HG03139 (cell line): ENCODE data around the gene SLC1A3.
"Not testable (repeated sequence)": the region's sequence is repeated elsewhere in the genome, so short reads cannot be mapped to it uniquely, and the experiment has no call there.

Experiments used
- ATAC-seq: cut with Tn5 transposase; IDR thresholded peaks from one replicate; pipeline ENCODE4 v1.9.1; 2021; ENCODE audit not compliant: unreplicated experiment

Gene SLC1A3

DNA sequence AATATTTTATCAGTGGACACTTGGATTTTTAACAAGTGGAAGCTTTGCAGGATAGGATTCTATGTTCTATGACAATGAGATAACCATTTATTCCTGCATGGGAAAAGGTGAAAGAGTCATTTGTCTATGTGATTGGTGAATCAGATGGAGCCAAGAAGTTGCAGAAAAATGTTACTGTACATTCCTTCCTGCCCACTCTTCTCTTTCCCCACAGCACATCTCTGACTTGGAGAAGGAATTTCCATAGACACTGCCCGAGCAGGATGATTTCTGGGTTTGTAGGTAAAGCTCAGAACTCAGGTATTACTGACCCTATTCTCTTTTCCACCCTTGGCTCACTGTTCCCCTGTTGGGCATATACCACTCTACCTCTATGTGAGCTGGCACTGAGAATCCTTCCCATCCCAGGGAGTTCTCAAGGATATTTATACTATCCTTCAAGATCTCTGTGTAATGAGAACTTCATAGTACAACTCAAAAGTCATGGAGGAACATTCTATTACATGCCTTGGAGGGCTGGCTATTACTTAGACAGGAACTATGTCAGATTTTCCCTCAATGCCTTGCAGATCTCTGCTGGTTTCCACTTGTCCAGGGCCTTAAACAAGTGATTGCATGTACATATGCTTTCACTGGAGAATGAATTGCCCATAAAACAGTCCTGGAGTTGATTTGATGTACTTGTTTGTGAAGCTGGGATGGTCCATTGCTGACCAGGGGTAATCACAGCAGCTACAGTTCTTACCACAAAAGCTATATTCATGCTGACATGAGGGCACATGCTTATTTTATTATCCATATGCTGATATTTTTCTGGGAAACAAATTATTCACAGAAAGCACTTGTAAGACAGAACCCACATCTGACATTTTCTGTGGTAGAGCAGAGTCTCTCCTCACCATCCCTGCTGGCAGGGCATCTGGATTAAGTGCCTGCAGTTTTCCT, 24.1 kb downstream of the SLC1A3 start:
- no peak for ATAC-seq

- ATAC-seq: no peak
Measured at GRCh38 chr5:36631154-36631553, 24.7 kb downstream of the SLC1A3 start.

DNA sequence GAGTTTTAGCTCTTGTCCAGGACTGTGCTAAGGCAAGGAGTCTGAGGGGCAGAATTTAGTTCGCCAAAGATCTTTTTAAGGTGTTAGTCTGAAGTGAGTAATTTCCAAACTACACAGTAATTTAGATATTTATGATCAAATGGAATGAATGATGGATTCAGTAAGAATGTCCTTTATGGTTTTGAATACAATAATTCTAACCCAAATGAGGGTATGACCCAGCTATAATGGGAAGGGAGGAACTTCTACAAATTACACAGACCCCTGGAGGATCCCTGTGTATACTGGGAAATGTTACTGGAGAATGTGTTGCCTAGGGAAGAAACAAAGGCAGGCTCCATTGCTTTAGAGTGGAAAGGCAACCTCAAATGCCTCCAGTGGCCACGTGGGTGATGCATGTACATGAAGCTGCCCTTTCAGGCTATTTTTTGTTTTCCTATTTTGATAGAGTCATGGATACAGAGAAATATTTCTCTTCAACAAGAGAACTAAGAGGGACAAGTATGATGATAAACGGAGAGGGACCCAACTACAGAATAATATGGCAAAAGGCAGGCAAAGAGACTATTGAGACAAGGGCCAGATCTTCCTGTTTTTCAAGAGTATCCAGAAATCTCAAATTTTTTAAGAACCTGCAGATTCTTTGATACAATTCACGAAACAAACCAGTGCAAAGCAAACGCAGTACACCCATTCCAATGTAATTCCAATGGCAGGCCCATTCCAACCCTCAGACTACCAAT, 25.4 kb downstream of the SLC1A3 start:
- no peak for ATAC-seq

DNA sequence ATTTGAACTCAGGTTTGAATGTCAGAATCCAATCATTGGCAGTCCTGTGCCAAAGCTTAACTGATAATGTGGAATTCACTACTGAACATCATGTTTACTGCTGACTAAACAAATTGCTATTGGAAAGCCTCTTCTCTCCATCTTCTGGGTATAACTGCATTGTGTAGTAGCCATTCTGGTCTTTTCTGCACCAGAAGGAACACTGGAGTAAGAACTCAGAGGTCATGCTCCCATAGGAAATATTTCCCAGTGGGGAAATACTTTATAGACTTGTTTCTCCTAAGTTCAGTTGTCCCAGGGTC, 25.9 kb downstream of the SLC1A3 start:
- ATAC-seq: no peak

DNA sequence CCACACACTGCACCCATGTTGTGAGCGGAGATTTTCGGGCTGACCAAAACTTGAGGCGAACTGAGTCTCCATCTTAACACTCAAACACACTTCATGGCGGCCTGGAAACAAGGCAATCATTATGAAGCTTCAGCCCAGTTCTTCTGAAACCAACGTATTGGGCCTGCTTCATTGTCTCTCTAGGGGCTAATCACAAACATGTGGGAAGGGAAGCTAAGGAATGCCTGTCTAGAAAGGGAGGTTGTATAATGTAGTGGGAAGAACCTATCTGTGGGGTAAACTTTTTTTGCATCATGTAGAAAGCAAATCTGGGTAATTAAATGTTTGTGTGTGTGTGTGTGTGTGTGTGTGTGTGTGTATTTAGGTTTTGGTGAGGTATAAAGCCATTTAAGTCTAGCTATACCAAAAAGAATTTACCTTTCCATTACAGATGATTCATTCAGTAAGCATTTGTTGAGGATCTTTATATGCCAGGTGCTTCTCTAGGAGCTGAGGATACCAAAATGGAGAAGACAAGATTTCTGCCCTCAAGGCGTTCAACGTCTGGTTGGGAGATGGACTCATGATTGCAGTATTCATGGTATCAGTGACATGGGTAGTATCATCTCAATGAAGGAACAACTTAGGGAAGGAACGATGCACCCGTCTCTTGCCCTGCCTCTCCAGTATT, 29.4 kb downstream of the SLC1A3 start:
- no peak for ATAC-seq

GRCh38 chr5:36637101-36637500, 30.7 kb downstream of the SLC1A3 start:
- no peak for ATAC-seq

DNA sequence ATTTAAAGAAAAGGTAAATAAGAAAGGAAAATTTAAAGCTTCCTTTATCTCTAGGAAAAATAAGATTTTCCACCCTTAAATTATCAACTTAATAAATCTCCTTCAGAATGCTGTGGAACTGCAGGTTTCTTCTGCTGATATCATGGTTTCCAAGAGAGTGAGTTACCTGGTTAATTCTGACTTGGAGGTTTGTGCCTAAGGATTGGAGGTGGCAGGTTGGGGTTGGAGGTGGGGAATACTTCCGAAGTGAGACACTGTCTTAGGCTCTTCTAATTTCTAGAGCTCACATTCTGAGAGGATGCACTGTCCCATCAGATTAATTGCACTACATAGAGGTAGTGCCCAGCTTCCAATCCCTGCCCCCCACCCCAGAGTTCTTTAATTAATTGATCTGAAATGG, 31.1 kb downstream of the SLC1A3 start:
- ATAC-seq: no peak

DNA sequence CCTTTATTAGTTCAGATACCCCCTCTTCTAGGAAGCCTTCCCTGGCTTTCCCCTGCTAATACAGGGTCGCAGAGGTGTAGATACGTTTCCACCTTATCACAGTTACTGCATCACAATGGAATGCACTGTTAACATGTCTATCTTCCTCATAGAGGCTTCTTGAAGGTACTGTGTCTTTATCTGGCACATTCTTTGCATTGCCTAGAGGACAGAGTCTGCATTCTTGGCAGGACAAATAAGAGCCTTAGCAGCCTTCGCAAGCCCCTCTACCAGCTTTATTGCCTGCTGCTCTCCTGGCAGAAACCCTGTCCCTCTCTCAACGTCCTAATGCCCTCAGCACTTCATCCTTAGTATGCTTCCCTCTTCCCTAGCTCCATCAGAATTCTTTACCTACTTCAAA, 31.6 kb downstream of the SLC1A3 start:
- ATAC-seq: no peak

GRCh38 chr5:36640949-36641348, 34.5 kb downstream of the SLC1A3 start:
- ATAC-seq: no peak

DNA sequence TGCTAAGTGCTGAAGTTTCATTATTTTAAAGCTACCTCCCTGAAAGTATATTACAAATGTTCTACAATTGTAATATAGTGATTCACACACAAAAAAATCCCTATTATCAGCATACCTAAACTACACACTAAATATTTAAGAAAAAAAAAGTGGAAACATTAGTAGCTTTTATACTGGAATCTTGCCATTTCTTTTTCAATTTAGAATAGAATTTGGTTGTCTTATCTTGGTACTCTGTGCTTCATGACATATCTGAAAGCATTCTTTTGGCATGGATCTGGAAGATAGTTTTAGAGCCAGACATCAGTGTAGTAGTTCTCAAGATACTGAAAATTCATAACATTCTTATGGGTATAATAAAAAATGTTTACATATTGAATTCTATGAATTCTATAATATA, 35.0 kb downstream of the SLC1A3 start:
- ATAC-seq: no peak

DNA sequence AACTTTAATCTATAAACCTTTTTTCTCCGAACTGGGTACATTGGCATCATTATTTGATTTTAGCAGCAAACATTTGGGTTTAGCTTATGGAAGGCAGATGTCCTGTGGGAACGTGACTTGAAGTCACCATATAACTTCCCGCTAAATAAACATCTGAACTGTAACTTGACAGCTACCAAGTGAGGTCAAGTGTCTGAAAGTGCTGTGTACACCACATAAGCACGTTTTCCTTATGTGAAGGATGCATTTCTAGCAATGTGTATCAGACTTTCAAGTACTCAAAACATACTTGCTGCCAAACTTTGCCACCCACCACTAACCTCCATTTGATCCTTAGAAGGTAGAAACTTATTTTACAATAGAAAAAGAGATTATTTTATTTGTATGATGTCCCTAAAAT, 35.7 kb downstream of the SLC1A3 start:
- ATAC-seq: no peak

DNA sequence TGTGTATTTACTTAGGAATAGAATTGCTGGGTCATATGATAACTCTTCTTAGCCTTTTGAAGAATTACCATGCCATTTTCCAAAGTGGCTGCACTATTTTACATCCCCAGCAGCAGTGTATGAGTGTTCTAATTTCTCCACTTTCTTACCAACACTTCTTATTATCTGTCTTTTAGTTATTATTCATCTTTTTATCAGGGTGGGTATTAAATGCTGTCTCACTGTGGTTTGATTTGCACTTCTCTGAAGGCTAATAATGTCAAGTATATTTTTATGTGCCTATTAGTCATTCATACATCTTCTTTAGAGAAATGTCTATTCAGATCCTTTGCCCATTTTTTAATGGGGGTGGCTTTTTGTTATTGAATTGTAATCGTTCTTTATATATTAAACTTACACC, 36.8 kb downstream of the SLC1A3 start:
- no peak for ATAC-seq

DNA sequence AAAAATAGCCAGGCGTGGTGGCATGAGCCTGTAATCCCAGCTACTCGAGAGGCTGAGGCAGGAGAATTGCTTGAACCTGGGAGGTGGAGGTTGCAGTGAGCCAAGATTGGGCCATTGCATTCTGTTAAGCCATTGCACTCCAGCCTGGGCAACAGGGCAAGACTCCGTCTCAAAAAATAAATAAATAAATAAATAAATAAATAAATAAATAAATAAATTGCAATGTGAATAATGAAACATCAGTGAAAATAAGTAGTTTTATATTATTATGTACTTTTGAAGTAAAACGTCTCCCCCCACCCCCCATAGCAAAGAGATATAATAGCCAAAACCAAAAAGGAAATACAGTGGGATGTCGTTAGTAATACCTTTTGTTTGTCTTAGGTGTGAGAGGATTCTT, 37.4 kb downstream of the SLC1A3 start:
- not testable (repeated sequence) for ATAC-seq

DNA sequence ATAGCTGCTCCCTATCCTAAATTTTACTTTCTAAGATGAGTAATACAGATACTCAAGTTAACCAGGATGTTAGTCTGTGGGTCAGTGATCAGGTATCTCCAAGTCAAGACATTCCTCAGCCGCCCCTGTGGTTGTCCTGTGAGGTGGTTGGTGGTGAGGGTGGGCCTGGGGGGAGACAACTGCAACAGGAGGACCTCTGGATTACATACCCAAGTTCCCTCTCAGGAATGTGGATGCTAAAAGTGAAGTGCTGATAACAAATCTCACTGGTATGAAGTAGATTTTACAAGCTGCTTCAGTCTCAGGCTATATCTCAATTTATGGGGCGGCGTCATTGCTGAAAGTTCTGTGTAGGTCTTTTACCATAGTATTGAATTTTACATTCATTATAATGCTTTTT, 38.3 kb downstream of the SLC1A3 start:
- ATAC-seq: no peak

DNA sequence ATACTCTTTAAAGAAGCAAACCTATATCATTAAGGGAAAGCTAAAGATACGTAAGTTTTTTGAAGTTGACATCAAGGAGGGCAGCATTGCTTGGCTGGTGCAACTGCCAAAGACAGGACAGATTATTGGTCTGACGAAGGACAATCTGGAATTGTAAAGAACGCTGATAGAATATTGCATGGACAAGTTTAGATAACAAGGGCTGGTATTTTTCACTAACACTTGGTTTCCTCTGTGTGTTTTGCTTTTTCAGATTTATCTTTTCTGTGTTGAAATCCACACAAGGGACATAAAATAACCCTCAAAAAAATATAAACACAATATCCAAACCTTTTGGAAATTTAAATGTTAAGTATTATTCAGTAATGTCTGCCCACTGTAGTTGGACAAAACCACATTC, 39.7 kb downstream of the SLC1A3 start:
- ATAC-seq: no peak

DNA sequence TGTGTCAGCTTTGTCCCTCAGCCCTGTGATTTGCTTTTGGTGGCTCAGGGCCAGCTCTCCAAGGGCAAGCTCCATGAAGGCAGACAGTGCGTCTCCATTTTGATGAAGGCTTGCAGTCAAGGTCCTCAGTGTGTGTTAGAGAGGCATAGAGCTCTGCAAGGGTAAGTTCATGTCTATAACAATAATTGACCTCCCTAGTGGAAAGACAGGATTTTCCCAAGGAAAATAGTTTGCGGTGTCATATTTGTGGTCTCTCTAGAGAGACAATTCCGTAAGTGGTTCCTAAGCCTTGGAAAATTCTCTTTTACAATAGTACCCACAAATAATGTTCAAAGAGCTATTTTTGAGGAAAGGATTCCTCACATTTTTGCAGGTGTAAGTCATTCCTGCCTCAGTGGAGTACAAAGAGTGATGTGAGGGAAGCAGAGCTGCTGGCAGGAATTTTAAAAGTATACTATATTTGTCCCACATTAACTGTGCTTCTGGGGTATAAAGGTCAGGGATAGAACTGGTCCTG, 40.2 kb downstream of the SLC1A3 start:
- no peak for ATAC-seq

- no peak for ATAC-seq
Measured at GRCh38 chr5:36647046-36647445, 40.6 kb downstream of the SLC1A3 start.

- ATAC-seq: no peak
Measured at GRCh38 chr5:36648426-36648825, 42.0 kb downstream of the SLC1A3 start.

- ATAC-seq: no peak
Measured at GRCh38 chr5:36651761-36652685, 45.6 kb downstream of the SLC1A3 start.

DNA sequence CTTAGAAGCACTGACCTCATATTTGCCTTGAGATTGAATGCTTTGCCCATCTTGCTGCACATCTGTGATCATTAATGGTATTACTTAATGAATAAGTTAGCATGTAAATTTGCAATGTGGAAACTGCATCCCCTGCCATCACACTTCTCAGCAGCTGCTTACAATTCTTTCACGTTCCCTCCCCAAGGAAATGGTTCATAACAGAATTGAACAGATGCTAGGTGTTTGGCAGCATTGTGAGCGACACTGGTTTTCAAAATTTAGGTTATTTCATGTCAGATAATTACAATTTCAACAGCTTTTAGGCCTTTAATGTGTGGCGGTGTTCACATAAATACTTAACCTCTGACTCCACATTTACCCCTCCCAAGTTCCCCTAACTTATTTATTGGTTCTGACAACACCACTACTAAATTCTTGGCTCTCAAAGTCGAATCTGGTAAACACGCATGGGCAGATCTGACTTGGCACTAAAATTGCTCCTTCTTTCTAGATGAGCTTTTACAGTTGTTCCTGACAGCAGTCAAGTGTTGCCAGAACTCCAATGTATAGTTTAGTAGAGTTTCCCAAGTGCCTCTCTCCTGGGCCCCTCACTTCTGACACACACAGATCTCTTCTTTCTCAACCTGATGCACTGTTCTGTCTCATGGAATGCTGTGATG, 46.8 kb downstream of the SLC1A3 start:
- no peak for ATAC-seq
